Type B pancreatic cell (in vitro differentiated cells): Measurements from ENCODE around the gene TMEM72. TPM values are rescaled to one million over a fixed set of nuclear protein-coding genes. Genes with fewer than 3 reads are reported as not detected.

Source experiments
- DNase-seq: peaks from one replicate; pipeline ENCODE4 v3.0.0; 2021; ENCODE audit warnings: mixed read lengths; ENCODE audit not compliant: unreplicated experiment; ENCODE audit errors: extremely low spot score
- H3K27ac Mint-ChIP-seq: 2 replicates; pipeline ENCODE4 v1.8.0; 2021; ENCODE audit warnings: mild to moderate bottlenecking, mixed read lengths
- H3K27me3 Mint-ChIP-seq: 2 replicates; pipeline ENCODE4 v1.8.0; 2021; ENCODE audit warnings: mixed read lengths
- H3K36me3 Mint-ChIP-seq: 2 replicates; pipeline ENCODE4 v1.8.0; 2021; ENCODE audit warnings: mixed read lengths
- H3K4me1 Mint-ChIP-seq: one replicate; pipeline ENCODE4 v1.8.0; 2021; ENCODE audit warnings: mixed read lengths; ENCODE audit not compliant: unreplicated experiment
- H3K4me3 Mint-ChIP-seq: 2 replicates; pipeline ENCODE4 v1.8.0; 2021; ENCODE audit warnings: mild to moderate bottlenecking, mixed read lengths
- H3K9me3 Mint-ChIP-seq: 2 replicates; pipeline ENCODE4 v1.8.0; 2021; ENCODE audit warnings: mixed read lengths
- CTCF ChIP-seq: fragments of 200-600 bp; sonication (generic); conservative IDR thresholded peaks from 2 replicates; pipeline ENCODE4 v1.5.0; 2021; ENCODE audit warnings: antibody characterized with exemption, mild to moderate bottlenecking
- total RNA-seq: library from RNA; stranded (reverse); gene quantifications from 2 replicates; pipeline ENCODE4 v1.2.1, GENCODE V29; 2021; ENCODE audit warnings: low replicate concordance

The TMEM72 gene
- total RNA-seq, 1 donor from 2014 or later, result 1.2 TPM

- H3K4me3 Mint-ChIP-seq, result no peak overlapping the region
Observed at GRCh38 chr10:44954962-44955361, 43.8 kb downstream of the TMEM72 start.

GRCh38 chr10:44955413-44956070, 44.4 kb downstream of the TMEM72 start:
- no peak overlapping the region for H3K4me3 Mint-ChIP-seq
- no peak overlapping the region for H3K27ac Mint-ChIP-seq
- H3K36me3 Mint-ChIP-seq, result peaks cover 9% of the 10 kb centered on the region
- DNase-seq, result peak; percentile 47
- H3K27me3 Mint-ChIP-seq, result no peaks in the 10 kb centered on the region
- peaks cover 36% of the 10 kb centered on the region for H3K4me1 Mint-ChIP-seq
- H3K9me3 Mint-ChIP-seq, result no peaks in the 10 kb centered on the region
- no peak for TF ChIP-seq CTCF

More at GRCh38 chr10:44954962-44955361, 43.8 kb downstream of the TMEM72 start:
- H3K4me1 Mint-ChIP-seq, result peaks cover 33% of the 10 kb centered on the region
- DNase-seq, result no peak
- no peak for TF ChIP-seq CTCF
- no peaks in the 10 kb centered on the region for H3K27me3 Mint-ChIP-seq
- no peaks in the 10 kb centered on the region for H3K9me3 Mint-ChIP-seq
- no peak overlapping the region for H3K27ac Mint-ChIP-seq
- H3K36me3 Mint-ChIP-seq, result peaks cover 9% of the 10 kb centered on the region

GRCh38 chr10:44956226-44956625, 45.1 kb downstream of the TMEM72 start:
- Mint-ChIP-seq H3K4me3 (peak overlapping the region; percentile 35), H3K4me1 (peaks cover 42% of the 10 kb centered on the region), H3K36me3 (peaks cover 9% of the 10 kb centered on the region), H3K27ac (no peak overlapping the region), H3K9me3 (no peaks in the 10 kb centered on the region), H3K27me3 (no peaks in the 10 kb centered on the region)
- DNase-seq, result peak; percentile 52
- TF ChIP-seq CTCF, result no peak

- Mint-ChIP-seq H3K4me3 (peak overlapping the region; percentile 77), H3K4me1 (peaks cover 48% of the 10 kb centered on the region), H3K27ac (no peak overlapping the region), H3K9me3 (no peaks in the 10 kb centered on the region), H3K36me3 (peaks cover 9% of the 10 kb centered on the region), H3K27me3 (no peaks in the 10 kb centered on the region)
- no peak for TF ChIP-seq CTCF
- DNase-seq, result no peak
Observed at GRCh38 chr10:44956717-44957706, 45.9 kb downstream of the TMEM72 start.

- Mint-ChIP-seq H3K4me1 (peaks cover 53% of the 10 kb centered on the region), H3K27ac (peak overlapping the region; percentile 83), H3K9me3 (no peaks in the 10 kb centered on the region), H3K4me3 (peak overlapping the region; percentile 89), H3K36me3 (peaks cover 9% of the 10 kb centered on the region), H3K27me3 (no peaks in the 10 kb centered on the region)
- no peak for TF ChIP-seq CTCF
- DNase-seq, result peak; percentile 34
Observed at GRCh38 chr10:44958196-44958897, 47.2 kb downstream of the TMEM72 start.
